H9 (cell line): ENCODE data around the gene PRR20G. TPM values are rescaled to one million over a fixed set of nuclear protein-coding genes. Genes with fewer than 3 reads are reported as not detected.

ENCODE experiments used
- DNase-seq: peaks from one replicate; pipeline ENCODE4 v3.0.0-alpha.2; 2017
- H2AFZ ChIP-seq: one replicate; pipeline ENCODE4 v1.6.1; 2013; ENCODE audit warnings: mild to moderate bottlenecking, low read length, control low read depth, moderate library complexity
- H2AK5ac ChIP-seq: 2 replicates; pipeline ENCODE4 v1.6.1; 2013; ENCODE audit warnings: low read length, control low read depth, mixed read lengths; ENCODE audit not compliant: insufficient read length
- H2BK120ac ChIP-seq: one replicate; pipeline ENCODE4 v1.6.1; 2013; ENCODE audit warnings: low read depth, mild to moderate bottlenecking, low read length, control low read depth, inconsistent platforms; ENCODE audit not compliant: poor library complexity, severe bottlenecking
- H2BK12ac ChIP-seq: 2 replicates; pipeline ENCODE4 v1.6.1; 2013; ENCODE audit warnings: low read length, control low read depth, mixed read lengths, low read depth; ENCODE audit not compliant: insufficient read length
- H2BK15ac ChIP-seq: 2 replicates; pipeline ENCODE4 v1.6.1; 2013; ENCODE audit warnings: low read depth, low read length, control low read depth
- H2BK20ac ChIP-seq: one replicate; pipeline ENCODE4 v1.6.1; 2013; ENCODE audit warnings: low read depth, mild to moderate bottlenecking, low read length, control low read depth, inconsistent platforms; ENCODE audit not compliant: poor library complexity, severe bottlenecking
- H2BK5ac ChIP-seq: 2 replicates; pipeline ENCODE4 v1.6.1; 2013; ENCODE audit warnings: low read length, control low read depth, mixed read lengths; ENCODE audit not compliant: insufficient read length
- H3K14ac ChIP-seq: 2 replicates; pipeline ENCODE4 v1.6.1; 2013; ENCODE audit warnings: low read length, control low read depth; ENCODE audit not compliant: insufficient read depth
- H3K18ac ChIP-seq: 2 replicates; pipeline ENCODE4 v1.6.1; 2013; ENCODE audit warnings: low read depth, mild to moderate bottlenecking, mixed read lengths, low read length, control low read depth; ENCODE audit not compliant: insufficient read length
- H3K23ac ChIP-seq: 2 replicates; pipeline ENCODE4 v1.6.1; 2013; ENCODE audit warnings: low read length, control low read depth, mixed read lengths, low read depth; ENCODE audit not compliant: insufficient read length
- H3K23me2 ChIP-seq: 2 replicates; pipeline ENCODE4 v1.6.1; 2013; ENCODE audit warnings: low read depth, mild to moderate bottlenecking, mixed read lengths, low read length, control low read depth; ENCODE audit not compliant: insufficient read length, poor library complexity, severe bottlenecking
- H3K27ac ChIP-seq: 2 replicates; pipeline ENCODE4 v1.5.1; 2013; ENCODE audit warnings: low read length, control low read depth, mixed read lengths, low read depth; ENCODE audit not compliant: insufficient read length
- H3K27me3 ChIP-seq: 2 replicates; pipeline ENCODE4 v1.6.1; 2013; ENCODE audit warnings: low read length, control low read depth, inconsistent platforms; ENCODE audit not compliant: insufficient read depth
- H3K4ac ChIP-seq: 2 replicates; pipeline ENCODE4 v1.6.1; 2013; ENCODE audit warnings: low read depth, mild to moderate bottlenecking, control low read depth, inconsistent platforms, low read length, moderate library complexity
- H3K4me1 ChIP-seq: 2 replicates; pipeline ENCODE4 v1.6.1; 2013; ENCODE audit warnings: low read length, control low read depth, inconsistent platforms; ENCODE audit not compliant: insufficient read depth
- H3K4me2 ChIP-seq: 2 replicates; pipeline ENCODE4 v1.6.1; 2013; ENCODE audit warnings: low read length, control low read depth, mixed read lengths; ENCODE audit not compliant: insufficient read length, insufficient read depth
- H3K56ac ChIP-seq: 2 replicates; pipeline ENCODE4 v1.6.1; 2013; ENCODE audit warnings: low read depth, mild to moderate bottlenecking, mixed read lengths, low read length, control low read depth; ENCODE audit not compliant: insufficient read length
- H3K79me1 ChIP-seq: 2 replicates; pipeline ENCODE4 v1.6.1; 2013; ENCODE audit warnings: low read depth, mild to moderate bottlenecking, moderate library complexity, low read length, control low read depth, inconsistent platforms; ENCODE audit not compliant: insufficient read depth, poor library complexity, severe bottlenecking
- H3K79me2 ChIP-seq: 2 replicates; pipeline ENCODE4 v1.6.1; 2013; ENCODE audit warnings: low read length, control low read depth, inconsistent platforms; ENCODE audit not compliant: insufficient read depth
- H3K9ac ChIP-seq: 2 replicates; pipeline ENCODE4 v1.6.1; 2013; ENCODE audit warnings: low read length, control low read depth, mixed read lengths; ENCODE audit not compliant: insufficient read length; ENCODE audit errors: extremely low read depth
- H3K9me3 ChIP-seq: one replicate; pipeline ENCODE4 v1.6.1; 2013; ENCODE audit warnings: low read depth, low read length, inconsistent platforms; ENCODE audit not compliant: control insufficient read depth
- H3T11ph ChIP-seq: one replicate; pipeline ENCODE4 v1.6.1; 2013; ENCODE audit warnings: mild to moderate bottlenecking, low read length, control low read depth, inconsistent platforms
- H4K20me1 ChIP-seq: one replicate; pipeline ENCODE4 v1.6.1; 2013; ENCODE audit not compliant: control insufficient read depth, insufficient read length, insufficient read depth
- H4K5ac ChIP-seq: 2 replicates; pipeline ENCODE4 v1.6.1; 2013; ENCODE audit warnings: low read depth, mild to moderate bottlenecking, mixed read lengths, low read length, control low read depth; ENCODE audit not compliant: insufficient read length
- H4K8ac ChIP-seq: replicated peaks from 2 replicates; pipeline ENCODE4 v1.6.1; 2013; ENCODE audit warnings: low read length, control low read depth, mixed read lengths, low read depth; ENCODE audit not compliant: insufficient read length
- H4K91ac ChIP-seq: 2 replicates; pipeline ENCODE4 v1.6.1; 2013; ENCODE audit warnings: low read depth, mild to moderate bottlenecking, moderate library complexity, mixed read lengths, low read length, control low read depth; ENCODE audit not compliant: insufficient read length
- H3K27ac Mint-ChIP-seq, 3 experiments: 2 replicates in 2 of 3; 3 replicates in 1 of 3; pipeline ENCODE4 v1.8.0; 2020 to 2021; ENCODE audit warnings: mixed read lengths in 3 of 3, mild to moderate bottlenecking in 1 of 3, moderate library complexity in 1 of 3
- H3K27me3 Mint-ChIP-seq: 2 replicates; pipeline ENCODE4 v1.8.0; 2021; ENCODE audit warnings: low read depth, mild to moderate bottlenecking, moderate library complexity, mixed read lengths
- H3K36me3 Mint-ChIP-seq, 3 experiments: 2 replicates in 2 of 3; 3 replicates in 1 of 3; pipeline ENCODE4 v1.8.0; 2020 to 2021; ENCODE audit warnings: low read depth in 3 of 3, mixed read lengths in 3 of 3; ENCODE audit not compliant: insufficient read depth in 1 of 3
- H3K4me1 Mint-ChIP-seq, 2 experiments: 2 replicates each; pipeline ENCODE4 v1.8.0; 2020; ENCODE audit warnings: mixed read lengths in 2 of 2
- H3K4me3 Mint-ChIP-seq, 2 experiments: 2 replicates in 1 of 2; 3 replicates in 1 of 2; pipeline ENCODE4 v1.8.0; 2020 to 2021; ENCODE audit warnings: mild to moderate bottlenecking in 2 of 2, mixed read lengths in 2 of 2, moderate library complexity in 1 of 2
- H3K9me3 Mint-ChIP-seq, 2 experiments: 2 replicates in 1 of 2; 3 replicates in 1 of 2; pipeline ENCODE4 v1.8.0; 2020; ENCODE audit warnings: mild to moderate bottlenecking in 2 of 2, mixed read lengths in 2 of 2, moderate library complexity in 1 of 2
- CTCF ChIP-seq: fragments of 200-600 bp; sonication (generic); conservative IDR thresholded peaks from 3 replicates; pipeline ENCODE4 v1.8.0; 2021; ENCODE audit warnings: antibody characterized with exemption, mild to moderate bottlenecking
- WGBS: extraction: QIAGEN DNeasy Blood & Tissue Kit; methylation state at CpG from one replicate; pipeline ENCODE4 v1.1.7; 2013; ENCODE audit warnings: missing lambda C conversion rate, low lambda C conversion rate, mixed read lengths; ENCODE audit not compliant: insufficient read length; ENCODE audit errors: extremely low coverage; 5-methylcytosine and 5-hydroxymethylcytosine counted together
- total RNA-seq: library from RNA; stranded (reverse); gene quantifications from 2 replicates; pipeline ENCODE4 v1.2.1, GENCODE V29; 2021

PRR20G gene
- total RNA-seq, 1 experiment from 2014 or later: 0.35 TPM

DNA sequence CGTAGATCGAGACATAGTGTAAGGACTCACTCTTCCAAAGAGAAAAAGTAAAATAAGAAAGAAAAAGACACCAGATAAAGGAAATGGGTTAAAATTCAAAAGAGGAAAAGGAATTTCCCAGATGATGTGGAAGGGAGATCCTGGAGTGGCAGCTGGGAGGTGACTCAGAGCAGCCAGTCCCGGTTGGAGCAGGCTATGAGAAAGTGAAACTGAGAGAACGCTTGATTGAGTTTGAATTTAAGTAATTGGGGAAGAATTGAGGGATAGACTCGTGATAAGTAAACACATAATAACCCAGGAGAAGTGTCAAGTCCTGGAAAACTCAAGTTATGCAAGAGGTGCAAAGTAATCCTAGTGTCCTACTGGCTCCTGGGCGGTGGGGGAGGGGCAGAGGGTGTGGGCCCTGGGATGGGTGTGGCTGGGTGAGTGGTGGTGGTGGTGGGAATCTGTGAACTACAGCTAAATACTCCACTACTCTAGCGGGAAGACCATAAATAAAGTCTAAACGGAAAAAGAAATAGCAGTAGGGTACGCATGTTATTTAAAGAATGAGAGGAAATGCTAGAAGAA lies 1.2 kb downstream of the PRR20G start:
- no peak overlapping the region for H2BK20ac ChIP-seq
- no peak overlapping the region for H3K4me2 ChIP-seq
- H3K23ac ChIP-seq: no peak overlapping the region
- Mint-ChIP-seq H3K4me3 (no peak overlapping the region), H3K36me3 (peaks cover 0 to 8% (median 4%) of the 10 kb centered on the region in 3 experiments; a peak in 3 of 7 replicates), H3K27me3 (peaks cover 10% of the 10 kb centered on the region), H3K9me3 (peaks cover 12 to 15% of the 10 kb centered on the region in 2 experiments), H3K4me1 (peaks cover 0 to 4% of the 10 kb centered on the region in 2 experiments; a peak in 2 of 4 replicates), H3K27ac (no peak overlapping the region)
- H3K18ac ChIP-seq: no peak overlapping the region
- H2BK120ac ChIP-seq: no peak overlapping the region
- DNase-seq: no peak
- no peak for TF ChIP-seq CTCF
- no peak overlapping the region for H2BK12ac ChIP-seq
- no CpG with 5 or more reads among the region's 9 CpGs for WGBS
- no peak overlapping the region for H3K27ac ChIP-seq
- H3K79me2 ChIP-seq: no peaks in the 10 kb centered on the region
- no peaks in the 10 kb centered on the region for H3K79me1 ChIP-seq
- H3K9me3 ChIP-seq: no peaks in the 10 kb centered on the region
- no peaks in the 10 kb centered on the region for H3K4me1 ChIP-seq
- no peak overlapping the region for H3K14ac ChIP-seq
- no peak overlapping the region for H2AK5ac ChIP-seq
- no peak overlapping the region for H2BK5ac ChIP-seq
- no peak overlapping the region for H2BK15ac ChIP-seq
- no peak overlapping the region for H3K56ac ChIP-seq
- H3K27me3 ChIP-seq: no peaks in the 10 kb centered on the region
- H4K91ac ChIP-seq: no peak overlapping the region
- no peak overlapping the region for H4K5ac ChIP-seq
- H3K23me2 ChIP-seq: no peaks in the 10 kb centered on the region
- H3K4ac ChIP-seq: no peak overlapping the region
- H3T11ph ChIP-seq: no peak overlapping the region
- no peak overlapping the region for H4K8ac ChIP-seq
- no peaks in the 10 kb centered on the region for H4K20me1 ChIP-seq
- H2AFZ ChIP-seq: no peak overlapping the region
- no peak overlapping the region for H3K9ac ChIP-seq
